Mucosa of stomach (tissue), 1 donor: ENCODE data around the gene GSTM5.
"Not testable (repeated sequence)": the region's sequence is repeated elsewhere in the genome, so short reads cannot be mapped to it uniquely, and the experiment has no call there.

Experiments
- H3K27me3 ChIP-seq: one replicate; pipeline ENCODE4 v1.7.0; 2013; ENCODE audit warnings: mild to moderate bottlenecking, low read length; ENCODE audit not compliant: control insufficient read depth, insufficient read depth
- H3K36me3 ChIP-seq: one replicate; pipeline ENCODE4 v1.7.0; 2013; ENCODE audit warnings: low read length; ENCODE audit not compliant: control insufficient read depth, insufficient read depth
- H3K4me1 ChIP-seq: one replicate; pipeline ENCODE4 v1.7.0; 2013; ENCODE audit warnings: mild to moderate bottlenecking, low read length; ENCODE audit not compliant: control insufficient read depth, insufficient read depth
- H3K4me3 ChIP-seq: one replicate; pipeline ENCODE4 v1.7.0; 2013; ENCODE audit warnings: low read length
- H3K9ac ChIP-seq: one replicate; pipeline ENCODE4 v1.7.0; 2013; ENCODE audit warnings: mild to moderate bottlenecking, low read length, moderate library complexity
- H3K9me3 ChIP-seq: one replicate; pipeline ENCODE4 v1.7.0; 2013; ENCODE audit warnings: mild to moderate bottlenecking, low read length, moderate library complexity; ENCODE audit not compliant: control insufficient read depth
- donor health status: Pancreatic carcinoma.

The GSTM5 gene

GRCh38 chr1:109684777-109685176, 27.3 kb upstream of the GSTM5 start:
- not testable (repeated sequence) for H3K27me3 ChIP-seq, H3K9ac ChIP-seq, H3K9me3 ChIP-seq, H3K4me3 ChIP-seq, H3K4me1 ChIP-seq, H3K36me3 ChIP-seq

GRCh38 chr1:109685399-109685798, 26.7 kb upstream of the GSTM5 start:
- not testable (repeated sequence) for H3K36me3 ChIP-seq, H3K4me1 ChIP-seq, H3K27me3 ChIP-seq, H3K4me3 ChIP-seq, H3K9ac ChIP-seq, H3K9me3 ChIP-seq

GRCh38 chr1:109685890-109686289, 26.2 kb upstream of the GSTM5 start:
- not testable (repeated sequence) for H3K27me3 ChIP-seq, H3K9me3 ChIP-seq, H3K9ac ChIP-seq, H3K36me3 ChIP-seq, H3K4me1 ChIP-seq, H3K4me3 ChIP-seq

- H3K4me3 ChIP-seq, H3K4me1 ChIP-seq, H3K36me3 ChIP-seq, H3K9me3 ChIP-seq, H3K27me3 ChIP-seq, H3K9ac ChIP-seq: not testable (repeated sequence)
Measured at GRCh38 chr1:109687109-109687508, 24.9 kb upstream of the GSTM5 start.

- Histone ChIP-seq H3K4me3 (no peak within 1 kb of the TSS), H3K36me3 (no peaks in the 10 kb centered on the region), H3K4me1 (no peaks in the 10 kb centered on the region), H3K9ac (no peak within 1 kb of the TSS), H3K9me3 (no peaks in the 10 kb centered on the region), H3K27me3 (no peaks in the 10 kb centered on the region)
Measured at GRCh38 chr1:109687641-109688499, 24.2 kb upstream of the GSTM5 start, which contains the start of gene GSTM1. Gene GSTM1, plus strand, starts transcription at chr1:109687817. Its CDS starts 57 bp downstream, at chr1:109687874.

- H3K9ac ChIP-seq = no peak overlapping the region
Measured at GRCh38 chr1:109689844-109690405, 22.1 kb upstream of the GSTM5 start.

GRCh38 chr1:109691759-109692158, 20.3 kb upstream of the GSTM5 start:
- H3K4me1 ChIP-seq = no peaks in the 10 kb centered on the region
- H3K27me3 ChIP-seq = no peaks in the 10 kb centered on the region
- H3K36me3 ChIP-seq = no peaks in the 10 kb centered on the region
- no peaks in the 10 kb centered on the region for H3K9me3 ChIP-seq
- H3K9ac ChIP-seq = no peak overlapping the region
- no peak overlapping the region for H3K4me3 ChIP-seq

More at GRCh38 chr1:109689844-109690405, 22.1 kb upstream of the GSTM5 start:
- Histone ChIP-seq H3K4me1 (no peaks in the 10 kb centered on the region), H3K9me3 (no peaks in the 10 kb centered on the region), H3K27me3 (no peaks in the 10 kb centered on the region), H3K4me3 (no peak overlapping the region), H3K36me3 (no peaks in the 10 kb centered on the region)

- not testable (repeated sequence) for H3K4me1 ChIP-seq, H3K36me3 ChIP-seq, H3K4me3 ChIP-seq, H3K9me3 ChIP-seq, H3K9ac ChIP-seq, H3K27me3 ChIP-seq
Measured at GRCh38 chr1:109694400-109694799, 17.7 kb upstream of the GSTM5 start.

- H3K4me1 ChIP-seq, H3K4me3 ChIP-seq, H3K27me3 ChIP-seq, H3K9ac ChIP-seq, H3K36me3 ChIP-seq, H3K9me3 ChIP-seq: not testable (repeated sequence)
Measured at GRCh38 chr1:109695138-109695537, 16.9 kb upstream of the GSTM5 start.

- Histone ChIP-seq H3K36me3 (no peaks in the 10 kb centered on the region), H3K4me3 (no peak overlapping the region), H3K27me3 (no peaks in the 10 kb centered on the region), H3K4me1 (no peaks in the 10 kb centered on the region), H3K9me3 (no peaks in the 10 kb centered on the region), H3K9ac (no peak overlapping the region)
Measured at GRCh38 chr1:109697066-109697465, 15.0 kb upstream of the GSTM5 start.

- not testable (repeated sequence) for H3K9me3 ChIP-seq, H3K36me3 ChIP-seq, H3K9ac ChIP-seq, H3K4me1 ChIP-seq, H3K27me3 ChIP-seq, H3K4me3 ChIP-seq
Measured at GRCh38 chr1:109697861-109698260, 14.2 kb upstream of the GSTM5 start.

GRCh38 chr1:109702940-109703339, 9.1 kb upstream of the GSTM5 start:
- H3K4me1 ChIP-seq, H3K4me3 ChIP-seq, H3K9me3 ChIP-seq, H3K36me3 ChIP-seq, H3K27me3 ChIP-seq, H3K9ac ChIP-seq: not testable (repeated sequence)
